GM12878 (cell line): ENCODE measurements around the gene ZDHHC1. TPM values are rescaled to one million over a fixed set of nuclear protein-coding genes. Genes with fewer than 3 reads are reported as not detected.

Experiments
- ATAC-seq: fragments of 200-7000 bp; cut with Tn5 transposase; 3 replicates; pipeline ENCODE4 v1.9.1; 2020; ENCODE audit warnings: mild to moderate bottlenecking, moderate library complexity
- BruUV-seq: library from RNA; stranded (reverse); fragments of 400-500 nt; replicated peaks from 2 replicates; lab custom pipeline; 2021; lab: Mats Ljungman, UMichigan
- CTCF ChIA-PET: fragments of 300-600 bp; sonication (Branson Sonifier 250); formaldehyde crosslinking; extraction: SDS; loops from one replicate; lab custom pipeline; 2021; ENCODE audit warnings: inconsistent platforms; lab: Yijun Ruan, JAX
- POLR2A ChIA-PET: fragments of 350-600 bp; formaldehyde crosslinking; extraction: SDS; loops from one replicate; lab custom pipeline; 2021; ENCODE audit warnings: inconsistent platforms; lab: Charles Lee
- RAD21 ChIA-PET: fragments of 300-600 bp; sonication (Branson Sonifier 250); formaldehyde crosslinking; loops from one replicate; lab custom pipeline; 2023; ENCODE audit warnings: antibody characterized with exemption; ENCODE audit not compliant: unreplicated experiment; lab: Charles Lee
- SMC1A ChIA-PET: fragments of 300-600 bp; sonication (Branson Sonifier 250); formaldehyde crosslinking; loops from one replicate; lab custom pipeline; 2023; ENCODE audit not compliant: unreplicated experiment, uncharacterized antibody; lab: Charles Lee
- DNase-seq: peaks from one replicate; pipeline ENCODE4 v3.0.0-alpha.2; 2011; ENCODE audit warnings: low read depth, low spot score
- FAIRE-seq: peaks from 3 replicates; lab custom pipeline; 2011; peaks lifted over from hg19 to GRCh38; lab: Jason Lieb, UNC
- H2AFZ ChIP-seq: 2 replicates; pipeline ENCODE4 v1.6.0; 2011; ENCODE audit warnings: low read depth, low read length, control low read depth; ENCODE audit not compliant: control insufficient read depth
- H3K27ac ChIP-seq: 2 replicates; pipeline ENCODE4 v1.5.1; 2011; ENCODE audit warnings: control low read depth; ENCODE audit not compliant: control insufficient read depth, insufficient read depth
- H3K27me3 ChIP-seq, 2 experiments: replicated peaks in 1 of 2; 2 replicates each; pipeline versions ENCODE4 v1.6.0 to v1.6.1; 2011; ENCODE audit warnings: low read length in 1 of 2; ENCODE audit not compliant: control insufficient read depth in 2 of 2, insufficient read depth in 2 of 2
- H3K36me3 ChIP-seq, 2 experiments: 2 replicates each; pipeline ENCODE4 v1.5.1; 2011; ENCODE audit warnings: low read length in 1 of 2; ENCODE audit not compliant: control insufficient read depth in 2 of 2, insufficient read depth in 2 of 2
- H3K4me1 ChIP-seq: 2 replicates; pipeline ENCODE4 v1.6.1; 2011; ENCODE audit warnings: mild to moderate bottlenecking, low read length, moderate library complexity, mixed read lengths; ENCODE audit not compliant: control insufficient read depth, insufficient read depth
- H3K4me2 ChIP-seq: 2 replicates; pipeline ENCODE4 v1.6.0; 2011; ENCODE audit warnings: control low read depth; ENCODE audit not compliant: control insufficient read depth, insufficient read depth
- H3K4me3 ChIP-seq: fragments of 200-600 bp; sonication (generic); 2 replicates; pipeline ENCODE4 v1.5.1; 2016
- H3K79me2 ChIP-seq: 2 replicates; pipeline ENCODE4 v1.6.0; 2011; ENCODE audit warnings: low read length; ENCODE audit not compliant: control insufficient read depth, insufficient read depth
- H3K9ac ChIP-seq: 2 replicates; pipeline ENCODE4 v1.8.0; 2011; ENCODE audit warnings: low read length, control low read depth, mixed read lengths; ENCODE audit not compliant: control insufficient read depth, insufficient read depth
- H3K9me3 ChIP-seq: replicated peaks from 3 replicates; pipeline ENCODE4 v1.5.1; 2011; ENCODE audit warnings: mild to moderate bottlenecking, low read length; ENCODE audit not compliant: control insufficient read depth, insufficient read depth
- H4K20me1 ChIP-seq: 2 replicates; pipeline ENCODE4 v1.6.0; 2011; ENCODE audit not compliant: control insufficient read depth, insufficient read depth
- BACH1 ChIP-seq: fragments of 450-650 bp; IDR thresholded peaks from 2 replicates; pipeline ENCODE4 v1.6.1; 2017; ENCODE audit warnings: mild to moderate bottlenecking, borderline replicate concordance
- DPF2 ChIP-seq: fragments of 450-650 bp; IDR thresholded peaks from 2 replicates; pipeline ENCODE4 v1.6.1; 2017; ENCODE audit warnings: mild to moderate bottlenecking
- IRF3 ChIP-seq: fragments of 450-650 bp; IDR thresholded peaks from 2 replicates; pipeline ENCODE4 v1.6.1; 2014; ENCODE audit warnings: mild to moderate bottlenecking
- KAT2A ChIP-seq: conservative IDR thresholded peaks from 2 replicates; pipeline ENCODE4 v1.6.1; 2011; ENCODE audit warnings: low read depth, low read length; ENCODE audit not compliant: control insufficient read depth
- MXI1 ChIP-seq: fragments of 150-350 bp; IDR thresholded peaks from 2 replicates; pipeline ENCODE4 v1.6.1; 2011; ENCODE audit warnings: low read depth, mild to moderate bottlenecking, inconsistent platforms, low read length, improper control_type of control experiment
- NFYB ChIP-seq: IDR thresholded peaks from 2 replicates; pipeline ENCODE4 v1.6.1; 2011; ENCODE audit warnings: low read depth, mild to moderate bottlenecking, low read length, improper control_type of control experiment, moderate library complexity; ENCODE audit not compliant: insufficient read depth
- NRF1 ChIP-seq: conservative IDR thresholded peaks from 2 replicates; pipeline ENCODE4 v1.6.1; 2011; ENCODE audit warnings: mild to moderate bottlenecking, low read depth, low read length, improper control_type of control experiment
- PAX5 ChIP-seq: IDR thresholded peaks from 2 replicates; pipeline ENCODE4 v1.6.1; 2011; ENCODE audit warnings: low read depth, low read length, borderline replicate concordance
- PBX3 ChIP-seq: IDR thresholded peaks from 2 replicates; pipeline ENCODE4 v1.6.1; 2011; ENCODE audit warnings: mild to moderate bottlenecking, low read depth, low read length, moderate library complexity; ENCODE audit not compliant: insufficient replicate concordance
- SPI1 ChIP-seq: IDR thresholded peaks from 2 replicates; pipeline ENCODE4 v1.6.1; 2011; ENCODE audit warnings: low read depth, mild to moderate bottlenecking, low read length, moderate library complexity, borderline replicate concordance; ENCODE audit not compliant: insufficient read depth
- SRF ChIP-seq, 2 experiments: IDR thresholded peaks; 2 replicates each; pipeline ENCODE4 v1.6.1; 2011; ENCODE audit warnings: low read depth in 2 of 2, low read length in 2 of 2, mild to moderate bottlenecking in 1 of 2, moderate library complexity in 1 of 2
- TBL1XR1 ChIP-seq: IDR thresholded peaks from 2 replicates; pipeline ENCODE4 v1.6.1; 2012; ENCODE audit warnings: low read depth, low read length, improper control_type of control experiment
- USF2 ChIP-seq: IDR thresholded peaks from 2 replicates; pipeline ENCODE4 v1.6.1; 2011; ENCODE audit warnings: low read depth, low read length, improper control_type of control experiment, borderline replicate concordance
- YBX1 ChIP-seq: fragments of 450-650 bp; IDR thresholded peaks from 2 replicates; pipeline ENCODE4 v1.6.1; 2016; ENCODE audit warnings: antibody characterized with exemption
- ZBED1 ChIP-seq: IDR thresholded peaks from 2 replicates; pipeline ENCODE4 v1.6.1; 2016; ENCODE audit warnings: borderline replicate concordance
- WGBS: methylation state at CpG from one replicate; pipeline ENCODE4 v1.1.6; 2016; ENCODE audit warnings: low lambda C conversion rate; ENCODE audit not compliant: insufficient replicate concordance, insufficient coverage; ENCODE audit errors: missing lambda C conversion rate; 5-methylcytosine and 5-hydroxymethylcytosine counted together
- in situ Hi-C: fragments of 300-500 bp; cut with MboI; formaldehyde crosslinking; loops from 9 replicates; pipeline ENCODE4 v1.14.3; 2018; ENCODE audit warnings: mixed read lengths
- intact Hi-C: fragments of 100-400 bp; cut with micrococcal nuclease; formaldehyde crosslinking; loops from one replicate; pipeline ENCODE4 v1.14.2; 2022; ENCODE audit not compliant: unreplicated experiment
- polyA plus RNA-seq, 11 experiments: library from polyadenylated mRNA; depleted of rRNA in 4 of 11; unstranded in 6 of 11; stranded (reverse) in 5 of 11; fragments of >200 nt; fragmentation: Nextera tagmentation in 4 of 11; fragmentation: Illumina TruSeq in 1 of 11; extraction: Ambion mirVana in 4 of 11; extraction: Trizol in 1 of 11; gene quantifications; 1 replicate in 1 of 11; 2 replicates in 10 of 11; pipeline versions ENCODE4 v1.2.1 to v1.2.3, GENCODE V29; 2011 to 2016; ENCODE audit warnings: inconsistent platforms in 2 of 11, missing spikeins in 2 of 11, low read depth in 1 of 11
- total RNA-seq, 4 experiments: library from RNA; depleted of rRNA in 3 of 4; stranded (reverse); fragments of >200 nt in 3 of 4; fragmentation: Illumina TruSeq in 1 of 4; extraction: Trizol in 1 of 4; gene quantifications; 2 replicates each; pipeline versions ENCODE4 v1.2.1 to v1.2.3, GENCODE V29; 2013 to 2021

Gene ZDHHC1
- total and polyA plus RNA-seq, 10 of the 15 experiments (the other 5 are each of a cell fraction or from before 2014, with no cell fraction given): 0.07 to 1.2 (median 0.66) TPM; not detected in 2

- no TSS peak for BruUV-seq
- no peak overlapping the region for H2AFZ ChIP-seq
- no peak for TF ChIP-seq PAX5
- TF ChIP-seq NRF1: no peak
- no peak for TF ChIP-seq BACH1
- TF ChIP-seq IRF3: no peak
- no peak for TF ChIP-seq DPF2
- TF ChIP-seq ZBED1: no peak
- no peak for TF ChIP-seq USF2
- no peak for TF ChIP-seq SRF (IDR thresholded peaks at IDR 0.05; ENCODE audit: low read depth in 2 of 2, low read length in 2 of 2)
- no peak for TF ChIP-seq NFYB
- TF ChIP-seq MXI1: no peak
- TF ChIP-seq SPI1: no peak
- no peak for TF ChIP-seq KAT2A
- no peak for TF ChIP-seq TBL1XR1
- TF ChIP-seq YBX1: no peak
- TF ChIP-seq PBX3: no peak
- TF ChIP-seq, all 136 proteins: peak for 0
- ChIA-PET POLR2A (no interaction called here), SMC1A (no interaction called here), CTCF (interaction anchor here (1.7 to 3.5 kb wide), 3 partner anchors 16 to 90 kb away, joined by 3 to 81 read pairs (median 13); no protein-coding TSS in a partner anchor), RAD21 (interaction anchor here (2.0 kb wide), 1 partner anchor 18 kb away, joined by 18 read pairs; no protein-coding TSS in a partner anchor)
- peak overlapping the region; percentile 50; the same call in 1 of the 2 replicates for H3K4me2 ChIP-seq
- peak overlapping the region; percentile 42; the same call in 1 of the 2 replicates for H3K4me3 ChIP-seq
- H3K4me1 ChIP-seq: peaks cover 4% of the 10 kb centered on the region; the same call in 1 of the 2 replicates
- ATAC-seq (no peak), DNase-seq (no peak), FAIRE-seq (no peak)
- in situ Hi-C loops (no loop called here), intact Hi-C loops (no loop called here)
- no peak overlapping the region for H3K9ac ChIP-seq
- WGBS: 11% methylated on average over 13 of the region's 13 CpGs
- H4K20me1 ChIP-seq: no peaks in the 10 kb centered on the region
- no peaks in the 10 kb centered on the region for H3K9me3 ChIP-seq
- no peaks in the 10 kb centered on the region for H3K79me2 ChIP-seq
- H3K27me3 ChIP-seq: peaks cover 12 to 14% of the 10 kb centered on the region in 2 experiments
- no peak overlapping the region for H3K27ac ChIP-seq
- no peaks in the 10 kb centered on the region for H3K36me3 ChIP-seq
These were observed 13.7 kb upstream of the ZDHHC1 start for GRCh38 chr16:67429799-67430503.
